ENCODE results near the gene LRFN2.

The LRFN2 gene

DNA sequence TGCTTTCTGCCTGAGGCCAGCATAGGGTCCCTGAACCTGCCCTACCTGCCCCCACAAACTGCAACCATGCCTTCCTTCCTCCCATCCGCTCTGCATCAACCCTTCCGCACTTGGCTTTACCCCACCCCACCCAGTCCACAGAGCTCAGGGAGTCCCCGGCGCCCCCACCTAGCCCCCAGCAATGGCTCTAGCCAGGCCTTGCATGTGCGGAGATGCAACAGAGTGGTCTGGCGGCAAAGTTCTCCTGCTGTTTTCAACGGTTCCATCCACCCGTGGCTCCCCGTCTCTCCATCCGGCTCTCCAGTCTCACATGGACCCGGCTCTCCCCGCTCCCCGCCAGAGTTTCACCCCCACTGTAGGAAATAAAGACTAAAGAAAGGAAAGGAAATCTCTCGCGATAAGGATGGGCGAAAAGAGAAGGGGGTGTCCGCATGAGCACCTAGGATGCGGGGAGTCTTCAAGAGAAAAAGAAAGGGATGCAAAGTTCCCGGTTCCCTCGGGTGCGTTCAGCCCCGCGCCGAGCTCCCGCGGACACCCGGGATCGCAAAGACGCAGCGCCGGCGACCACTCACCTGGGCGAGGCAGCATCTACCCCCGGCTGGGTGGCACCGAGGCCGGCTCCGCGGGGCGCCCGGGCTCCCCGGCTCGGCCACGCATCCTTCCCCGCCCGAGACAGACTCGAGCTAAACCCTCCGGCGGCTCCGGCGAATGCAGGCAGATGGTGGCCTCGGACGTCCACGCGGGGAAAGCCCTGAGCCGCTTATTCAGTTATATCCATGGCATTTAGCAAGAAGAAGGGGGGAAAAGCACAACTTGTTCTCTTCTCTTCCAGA is 579 bp downstream of the LRFN2 start:
- no peak for DNase-seq (ENCODE audit: low read depth)

DNA sequence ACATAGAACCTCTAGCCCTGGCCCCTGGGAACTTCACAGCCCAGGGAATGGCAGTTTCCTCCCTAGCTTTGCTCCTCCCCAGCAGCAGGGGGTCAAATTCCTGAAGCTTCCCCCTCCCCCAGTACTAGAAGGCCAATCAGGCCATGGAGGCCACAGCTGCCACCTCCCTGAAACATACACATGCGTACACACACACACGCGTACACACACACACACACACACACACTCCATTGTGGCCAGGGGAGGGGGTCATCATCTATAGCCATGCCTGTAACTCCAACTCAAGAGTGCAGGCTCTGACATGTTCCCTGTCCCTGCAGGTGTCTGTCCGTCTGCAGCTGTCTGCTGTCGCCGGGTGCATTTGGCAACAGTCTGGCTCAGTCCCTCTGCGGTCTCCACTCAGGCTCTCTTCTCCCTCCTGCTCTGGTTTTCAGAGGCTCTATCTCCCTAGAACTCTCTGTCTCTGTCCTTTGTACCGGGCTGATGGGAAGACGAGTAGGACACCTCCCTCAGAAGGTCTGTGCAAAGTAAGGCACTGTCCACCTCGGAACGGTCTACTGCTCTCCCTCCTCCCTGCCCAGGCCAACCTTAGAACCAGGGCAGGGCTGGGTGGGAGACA is 1.4 kb downstream of the LRFN2 start:
- no peak for DNase-seq (ENCODE audit: low read depth)

DNA sequence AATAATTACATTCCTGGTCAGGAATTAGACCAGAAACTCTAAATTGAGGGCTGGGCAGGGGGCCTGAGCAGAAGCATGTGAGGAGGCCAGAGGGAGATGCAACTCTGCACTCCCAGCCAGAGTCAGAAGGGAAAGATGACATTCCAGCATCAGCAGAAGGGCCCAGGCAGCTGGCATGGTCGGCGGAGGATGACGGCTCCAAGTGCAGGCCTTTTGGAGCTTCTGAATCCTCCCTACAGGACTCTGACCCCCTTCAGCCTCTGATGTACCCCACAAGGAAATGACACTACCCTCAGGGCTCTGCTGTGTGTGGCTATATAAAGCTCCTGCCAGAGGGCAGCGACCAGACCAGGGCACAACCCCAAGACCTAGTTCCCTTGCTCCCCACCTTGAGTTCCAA is 1.9 kb downstream of the LRFN2 start:
- no peak for DNase-seq (ENCODE audit: low read depth)

DNA sequence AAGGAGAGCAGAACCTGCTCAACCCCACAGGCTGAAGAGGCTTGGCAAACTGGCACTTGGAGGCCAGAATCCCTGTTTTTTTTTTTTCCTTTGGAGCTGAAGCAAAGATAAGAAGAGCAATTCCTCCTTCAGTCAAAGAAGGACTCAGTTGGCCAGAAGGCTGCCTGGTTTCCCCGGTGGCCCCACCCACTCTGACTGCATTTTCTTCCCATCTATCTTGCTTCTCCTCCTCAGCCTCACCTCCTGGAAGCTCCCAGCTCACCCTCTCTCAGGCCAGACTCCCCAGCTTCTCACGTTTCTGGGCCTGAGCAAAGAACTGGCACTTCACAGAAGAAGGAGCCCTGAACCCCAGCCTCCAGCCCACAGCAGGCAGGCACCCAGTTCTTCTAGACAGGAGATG is 2.4 kb downstream of the LRFN2 start:
- no peak for DNase-seq (ENCODE audit: low read depth)

DNA sequence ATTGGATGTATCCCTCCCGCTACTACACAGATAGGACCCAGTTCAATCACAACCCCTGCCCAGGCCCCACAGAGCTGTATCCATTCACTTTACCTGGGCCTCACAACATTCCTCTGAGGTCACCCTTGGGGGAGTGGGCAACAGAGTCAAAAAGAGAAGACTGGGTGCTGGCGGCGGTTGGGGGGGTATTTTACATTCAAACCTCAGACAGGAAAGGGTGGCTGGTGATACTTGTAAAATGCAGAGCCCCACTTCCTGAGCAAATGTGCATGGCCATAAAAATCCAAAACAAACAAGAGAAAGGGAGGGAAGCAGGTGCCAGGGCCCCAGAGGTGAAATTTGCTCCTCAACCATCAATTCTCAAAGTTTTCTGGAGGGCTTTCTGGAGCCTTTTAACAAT is 3.5 kb downstream of the LRFN2 start:
- no peak for DNase-seq (ENCODE audit: low read depth)

DNA sequence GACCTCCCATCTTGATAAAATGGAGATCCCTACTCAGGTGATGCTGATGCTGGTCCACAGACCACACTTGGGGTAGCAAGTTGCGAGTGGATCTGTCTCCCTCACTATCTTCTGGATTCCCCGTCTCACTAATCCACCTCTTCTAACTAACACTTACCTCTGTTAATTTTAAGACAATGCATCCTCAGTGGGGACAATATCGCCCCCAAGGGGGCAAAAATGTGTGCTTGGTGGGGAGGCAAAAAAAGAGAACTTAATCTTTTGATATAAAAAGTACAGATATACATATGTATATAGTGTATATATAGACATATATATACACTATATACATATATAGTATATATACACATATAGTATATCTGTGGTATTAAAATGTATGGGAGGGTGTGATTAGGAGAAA is 4.3 kb downstream of the LRFN2 start:
- no peak for DNase-seq (ENCODE audit: low read depth)

DNA sequence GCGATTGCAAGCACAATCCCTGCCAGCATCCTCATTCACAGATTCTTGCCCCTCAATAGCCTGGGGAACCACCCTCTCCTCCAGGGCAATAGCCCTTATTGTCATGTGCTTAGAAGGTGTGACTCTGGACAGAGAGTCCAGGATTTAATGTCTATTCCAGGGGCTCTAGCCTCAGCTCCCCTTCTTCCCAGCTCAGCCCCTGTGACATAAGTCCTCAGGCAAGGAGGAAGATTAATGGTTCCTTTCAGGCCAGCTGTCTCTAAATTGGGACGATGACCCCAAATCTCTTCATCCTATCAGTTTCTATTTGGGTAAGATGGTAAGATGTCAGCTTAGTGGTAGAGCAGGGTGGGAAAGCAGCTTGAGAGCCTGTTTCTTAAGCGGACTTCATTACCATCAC is 8.1 kb downstream of the LRFN2 start:
- DNase-seq (ENCODE audit: low read depth), result no peak

DNA sequence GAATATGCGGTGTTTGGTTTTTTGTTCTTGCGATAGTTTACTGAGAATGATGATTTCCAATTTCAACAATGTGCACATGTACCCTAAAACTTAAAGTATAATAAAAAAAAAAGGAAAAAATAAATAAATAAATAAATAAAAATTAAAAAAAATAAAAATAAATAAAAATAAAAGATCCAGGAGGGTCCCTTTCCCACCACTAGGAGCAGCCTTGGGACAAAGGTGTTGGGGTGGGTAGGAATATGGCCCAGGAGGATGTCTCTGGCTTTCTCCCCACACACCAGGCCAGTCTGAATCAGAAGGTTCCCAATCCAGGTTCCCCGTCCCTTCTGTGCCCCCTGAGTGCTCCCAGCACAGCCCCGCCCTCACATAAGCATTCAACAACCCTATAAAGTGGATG is 9.5 kb downstream of the LRFN2 start:
- no peak for DNase-seq (ENCODE audit: low read depth)

DNA sequence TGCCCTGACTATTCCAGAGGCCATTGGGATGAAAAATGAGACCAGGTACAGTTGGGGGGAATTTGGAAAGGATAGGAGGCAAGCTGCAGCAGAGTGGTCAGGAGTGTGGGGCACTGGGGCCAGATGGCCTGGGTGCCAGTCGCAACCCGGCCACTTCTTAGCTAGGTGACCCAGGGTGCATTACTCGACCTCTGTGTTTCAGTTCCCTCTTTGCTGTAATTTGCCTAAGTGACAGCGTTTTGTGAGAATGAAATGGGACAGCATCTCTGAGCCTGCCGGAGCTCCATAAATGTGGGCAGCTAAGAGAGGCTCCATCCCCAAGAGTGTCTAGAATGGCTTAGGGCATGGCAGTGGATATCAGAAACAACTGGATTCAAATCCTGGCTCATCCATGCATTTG is 13.9 kb downstream of the LRFN2 start:
- DNase-seq (ENCODE audit: low read depth), result no peak

DNA sequence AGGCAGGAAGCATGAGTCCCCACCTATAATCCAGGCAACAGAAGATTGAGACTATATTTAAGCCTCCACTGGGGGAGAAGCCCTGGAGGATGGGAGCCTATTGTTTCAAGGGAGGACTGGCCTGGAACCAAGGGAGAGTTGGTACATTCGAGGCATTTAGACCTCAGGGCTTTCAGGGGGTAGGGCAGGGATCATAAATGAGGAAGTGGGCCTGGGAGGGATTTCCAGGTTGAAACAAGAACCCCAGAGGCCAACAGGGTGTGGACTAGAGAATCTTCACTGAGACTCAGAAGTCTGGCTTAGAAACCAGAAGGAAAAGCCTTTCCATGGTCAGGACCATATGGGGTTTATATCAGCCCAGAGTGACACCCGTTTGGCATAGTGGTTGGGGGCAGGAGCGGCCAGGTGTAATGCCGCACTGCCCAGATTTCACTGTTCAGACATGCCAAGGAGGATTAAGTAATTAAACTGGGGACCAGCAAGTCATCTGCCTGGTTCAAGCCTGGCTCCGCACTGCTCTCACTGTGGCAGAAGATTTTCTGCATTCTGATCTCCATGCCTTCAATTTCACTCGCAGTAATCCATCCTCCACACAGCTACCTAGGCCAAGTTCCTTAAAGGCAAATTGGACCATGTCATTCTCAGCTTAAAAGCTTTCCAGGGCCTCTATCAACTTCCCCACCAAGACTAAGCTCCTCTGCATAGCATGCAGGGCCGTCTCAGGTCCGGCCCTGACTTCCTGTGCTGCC is 17.8 kb downstream of the LRFN2 start:
- DNase-seq (ENCODE audit: low read depth), result no peak

DNA sequence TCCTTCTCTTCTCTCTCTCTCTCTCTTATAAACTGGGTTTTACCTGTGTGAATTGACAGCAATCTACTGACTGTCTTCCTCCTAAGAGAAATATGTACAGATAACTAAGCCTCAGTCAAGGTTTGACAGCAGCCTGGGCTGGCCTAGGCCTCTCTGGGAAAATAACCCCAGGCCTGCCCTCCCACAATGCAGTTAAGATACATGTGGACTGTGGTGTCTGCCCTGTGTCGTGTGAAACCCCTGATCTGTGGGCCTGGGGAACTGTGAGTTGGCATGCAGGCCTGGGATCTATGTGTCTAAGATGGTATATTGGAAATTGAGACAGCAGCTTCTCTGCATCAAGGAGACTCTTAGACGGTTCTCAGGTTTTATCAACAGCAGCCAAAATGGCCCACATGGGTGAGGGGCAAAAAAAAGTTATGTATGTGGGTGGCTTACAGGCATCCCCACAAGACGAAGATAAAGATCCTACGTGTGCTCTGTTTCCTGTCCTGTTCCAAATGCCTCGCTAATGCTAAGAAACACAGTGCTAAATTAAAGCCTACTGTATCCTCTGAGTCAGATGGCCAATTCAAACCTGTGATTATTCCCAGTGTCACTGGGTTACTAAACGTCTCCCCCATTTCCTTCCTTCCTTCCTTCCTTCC is 19.0 kb downstream of the LRFN2 start:
- no peak for DNase-seq (ENCODE audit: low read depth)

DNA sequence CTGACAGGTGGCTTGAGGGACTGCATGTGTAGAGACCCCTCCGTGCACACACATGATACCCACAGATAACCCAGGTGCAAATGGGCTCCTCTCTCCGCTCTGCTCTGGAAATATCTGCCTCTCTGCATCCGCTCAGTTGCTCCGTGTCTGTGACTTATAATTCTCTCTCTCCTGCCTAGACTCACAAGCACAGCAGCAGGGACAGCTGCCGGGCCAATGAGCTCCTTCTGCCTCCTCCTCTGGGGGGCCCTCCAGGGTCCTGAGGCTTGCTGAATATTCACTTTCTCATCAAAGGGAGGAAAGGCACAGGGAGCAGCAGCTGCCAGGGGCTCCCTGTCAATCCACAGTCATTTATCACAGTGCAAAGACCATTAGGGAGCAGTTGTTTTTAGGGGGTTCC is 24.1 kb downstream of the LRFN2 start:
- no peak for DNase-seq (ENCODE audit: low read depth)

DNA sequence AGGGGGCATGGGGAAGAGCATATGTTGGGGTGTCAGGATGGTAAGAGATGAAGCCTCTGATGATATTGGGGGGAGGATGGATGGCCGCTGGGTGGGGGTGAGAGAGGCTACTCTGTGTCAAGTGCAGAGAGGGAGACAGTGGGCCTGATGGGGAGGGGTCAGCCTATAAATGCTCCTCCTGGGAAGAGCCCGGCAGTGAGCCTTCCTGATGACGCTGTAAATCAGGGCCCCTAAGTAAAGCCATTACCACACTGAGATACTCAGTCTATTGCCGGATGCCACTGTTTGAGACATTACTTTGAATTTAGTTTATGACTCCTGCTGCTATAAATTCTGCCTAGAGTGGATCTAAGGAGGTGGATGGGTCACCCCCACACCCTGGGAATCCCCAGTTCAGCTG is 28.1 kb downstream of the LRFN2 start:
- no peak for DNase-seq (ENCODE audit: low read depth)

DNA sequence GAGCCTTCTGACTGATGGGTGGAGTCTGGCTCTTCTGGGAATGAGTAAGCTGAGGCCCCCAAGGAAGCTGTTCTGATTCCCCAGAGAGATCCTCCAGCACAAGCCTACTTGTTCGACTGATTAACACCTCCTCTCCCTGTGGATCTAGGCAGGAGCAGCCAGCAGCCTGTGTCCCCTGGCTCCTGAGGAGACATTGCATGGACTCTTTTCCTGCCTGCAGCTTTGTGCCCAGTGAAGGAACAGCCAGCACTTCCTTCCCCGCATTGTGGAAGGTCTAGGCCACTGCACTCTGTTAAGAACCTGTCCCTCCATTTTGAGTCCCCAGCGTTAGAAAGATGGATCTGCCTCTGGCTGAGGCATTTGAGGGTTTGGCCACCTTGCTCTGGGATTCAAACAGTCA is 29.1 kb downstream of the LRFN2 start:
- DNase-seq (ENCODE audit: low read depth), result no peak

DNA sequence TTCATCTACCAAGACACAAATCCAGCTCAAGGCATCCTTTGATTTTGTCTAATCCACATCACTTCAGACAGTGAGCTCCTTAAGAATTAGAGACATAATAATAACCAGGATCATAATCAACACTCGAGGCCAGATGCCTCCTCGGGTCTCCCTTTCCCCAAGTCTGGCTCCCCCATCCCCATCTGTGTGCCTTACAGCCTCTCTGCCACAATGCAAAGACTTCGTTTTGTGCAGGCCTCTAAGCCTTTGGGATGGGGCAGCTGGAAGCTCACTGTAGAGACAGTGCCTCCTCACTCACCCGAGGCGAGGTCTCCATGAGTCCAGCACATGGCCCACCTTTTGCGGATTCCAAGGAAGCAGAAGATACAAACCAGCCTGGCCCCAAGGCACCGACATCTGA is 30.3 kb downstream of the LRFN2 start:
- DNase-seq (ENCODE audit: low read depth), result no peak

DNA sequence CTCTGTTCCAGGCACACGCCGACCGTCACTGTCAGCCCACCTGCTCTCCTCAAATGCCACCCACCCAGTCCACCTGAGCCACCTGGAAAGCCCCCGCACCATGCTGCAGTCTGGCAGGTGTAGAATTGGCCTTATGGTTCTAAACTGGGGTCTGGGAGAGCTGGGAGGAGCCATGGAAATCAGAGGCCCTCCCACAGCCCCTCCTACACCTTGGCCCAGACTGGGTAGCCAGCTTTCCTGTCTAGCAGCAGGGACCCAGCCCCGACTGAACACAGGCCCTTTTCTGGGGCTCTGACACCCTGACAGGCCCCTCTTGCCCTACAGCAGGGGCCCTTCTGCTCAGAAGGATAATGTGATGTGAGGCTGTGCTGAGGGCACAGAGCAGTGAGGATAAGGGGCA is 31.1 kb downstream of the LRFN2 start:
- no peak for DNase-seq (ENCODE audit: low read depth)

DNA sequence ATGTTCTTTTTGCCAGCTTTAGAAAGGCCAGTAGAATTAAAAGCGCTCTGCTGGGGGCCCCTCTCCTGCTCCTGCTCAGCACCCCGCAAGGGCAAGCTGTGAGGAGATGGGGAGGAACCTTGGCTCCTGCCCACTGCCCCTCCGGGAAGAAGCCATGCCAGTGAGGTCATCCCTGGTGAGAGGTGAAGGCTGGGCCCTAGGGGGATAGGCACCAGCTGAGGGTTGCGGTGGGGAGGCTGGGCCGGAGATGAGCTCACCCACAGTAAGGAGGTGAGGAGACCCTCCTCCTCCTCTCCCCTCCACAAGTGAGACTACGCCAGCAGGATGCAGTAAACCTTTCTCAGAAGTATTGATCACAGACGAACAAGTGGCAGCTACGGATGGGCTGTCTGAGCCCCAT is 32.1 kb downstream of the LRFN2 start:
- no peak for DNase-seq (ENCODE audit: low read depth)

DNA sequence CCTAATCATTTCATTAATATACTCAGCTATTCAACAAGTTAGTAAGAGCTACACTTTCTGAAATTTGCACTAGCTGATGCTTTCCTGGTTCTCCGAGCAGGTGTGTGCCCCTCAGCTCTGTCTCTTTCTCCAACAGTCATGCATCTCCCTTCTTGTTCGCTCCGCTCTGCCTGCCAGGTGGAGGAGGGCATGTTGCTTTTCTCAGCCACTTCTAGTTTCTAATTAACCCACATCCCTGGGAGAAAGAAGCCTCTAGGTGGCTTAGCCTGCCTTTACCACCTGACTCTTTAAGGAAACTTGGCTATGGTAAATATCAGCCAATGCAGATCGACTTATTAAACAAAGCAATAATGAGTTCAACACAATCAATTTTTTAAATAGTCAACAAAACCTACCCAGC is 34.2 kb downstream of the LRFN2 start:
- DNase-seq (ENCODE audit: low read depth), result no peak

DNA sequence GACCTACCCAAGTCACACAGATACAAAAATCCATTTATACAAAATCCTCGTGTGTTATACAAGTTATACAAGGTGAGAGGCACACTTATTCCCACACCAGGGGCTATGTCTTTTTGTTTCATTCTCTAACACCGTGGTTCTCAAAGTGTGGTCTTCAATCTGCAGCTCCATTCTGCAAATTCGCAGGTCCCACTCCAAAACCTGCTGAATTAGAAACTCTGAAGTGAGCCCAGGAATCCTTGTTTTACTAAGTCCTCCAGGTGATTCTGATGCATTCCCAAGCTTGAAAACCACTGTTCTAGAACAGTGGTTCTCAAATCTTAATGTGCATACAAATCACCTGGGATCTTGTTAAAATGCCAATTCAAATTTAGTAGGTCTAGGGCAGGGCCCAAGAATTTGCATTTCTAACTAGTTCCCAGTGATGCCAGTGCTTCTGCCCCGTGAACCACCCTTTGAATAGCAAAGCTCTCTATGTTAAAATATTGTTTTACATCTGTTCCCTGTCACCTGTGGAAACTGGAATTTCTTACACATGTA is 35.1 kb downstream of the LRFN2 start:
- DNase-seq (ENCODE audit: low read depth), result no peak

DNA sequence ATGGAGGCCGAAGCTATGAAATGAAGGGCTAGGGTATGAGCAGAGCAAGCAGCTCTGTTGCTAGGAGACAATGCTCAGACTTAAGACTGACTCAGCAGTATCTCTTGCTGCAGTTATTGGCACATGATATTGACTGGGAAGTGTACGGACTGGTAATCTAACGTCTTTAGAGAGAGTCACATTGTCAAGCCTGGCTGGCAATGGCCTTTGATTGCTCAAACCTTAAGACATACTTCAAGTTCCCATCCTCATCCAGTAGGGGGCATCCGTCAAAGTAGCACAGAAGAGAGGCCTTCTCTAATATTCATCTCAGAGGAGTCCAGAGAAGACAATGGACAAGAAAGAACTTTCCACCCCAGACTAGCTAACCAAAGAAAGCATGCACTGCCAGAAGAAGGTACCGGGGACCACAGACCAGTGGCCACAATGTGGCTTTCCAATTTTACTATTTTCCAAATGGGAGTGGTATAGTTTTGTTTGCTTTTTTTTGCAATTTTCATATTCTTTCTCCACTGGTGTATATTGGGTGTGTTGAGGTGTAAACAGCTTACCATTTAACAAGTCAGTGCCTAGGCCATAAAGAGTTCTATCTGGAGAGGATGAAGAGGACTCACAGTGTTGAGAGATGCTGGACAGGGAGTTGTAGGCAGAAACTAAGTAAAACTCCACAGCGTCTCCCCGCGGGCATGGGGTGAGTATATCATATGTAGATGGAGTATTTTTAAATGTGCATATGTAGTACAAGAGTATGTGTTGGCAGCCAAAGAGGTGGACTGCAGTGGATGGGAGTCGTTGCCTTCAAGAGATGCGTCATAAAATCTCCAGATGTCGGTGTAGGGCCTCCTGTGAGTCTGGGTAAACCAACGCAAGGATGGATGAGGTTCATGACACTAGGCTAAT is 36.7 kb downstream of the LRFN2 start:
- peak; percentile 15 for DNase-seq (ENCODE audit: low read depth)

DNA sequence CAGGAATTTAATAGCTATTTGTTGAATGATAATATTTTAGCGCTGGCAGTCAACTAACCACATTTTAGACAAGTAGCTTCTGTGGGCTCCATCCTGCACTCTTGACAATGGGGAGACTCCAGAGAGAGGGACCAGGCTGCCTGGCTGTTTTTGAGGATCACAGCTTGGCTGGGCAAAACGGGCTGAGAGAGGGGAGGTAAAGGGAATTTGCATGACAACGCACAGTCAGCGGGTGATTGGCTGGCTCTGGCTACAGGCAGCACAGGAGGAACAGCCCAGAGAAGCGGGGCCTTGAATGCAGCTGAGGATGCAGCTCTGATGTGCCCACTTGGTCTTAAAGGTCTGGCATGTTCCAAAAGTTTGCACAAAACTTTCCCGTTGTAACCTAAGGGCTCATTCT is 41.2 kb downstream of the LRFN2 start:
- DNase-seq (ENCODE audit: low read depth), result no peak
